Measurements from ENCODE around the gene PHYHD1.

- no peak for TF ChIP-seq EZH2 (IDR thresholded peaks at IDR 0.05)
- TF ChIP-seq POLR2AphosphoS5 (IDR thresholded peaks at IDR 0.05; ENCODE audit: borderline replicate concordance, low read depth, low read length), result no peak
These were observed 65.9 kb downstream of the PHYHD1 start for GRCh38 chr9:128986671-128987070.

Measured in SK-N-MC (cell line).